NCI-H446 treated with DMSO at 0.1 percent for 48 hours (cell line): ENCODE measurements around the gene ADAMTS4.
"Not testable (repeated sequence)": the region's sequence is repeated elsewhere in the genome, so short reads cannot be mapped to it uniquely, and the experiment has no call there.

Experiments used
- DNase-seq: peaks from one replicate; lab custom pipeline; 2025; lab: John Stamatoyannopoulos, UW

Gene ADAMTS4

GRCh38 chr1:161198897-161199431 lies at the start of gene ADAMTS4:
Gene ADAMTS4 (minus strand): TSS chr1:161199054. CDS start chr1:161198627, 427 bp downstream.
- DNase-seq = peak; percentile 97

GRCh38 chr1:161244888-161245287 lies 46.0 kb upstream of the ADAMTS4 start:
- no peak for DNase-seq

GRCh38 chr1:161242313-161242712 lies 43.5 kb upstream of the ADAMTS4 start:
- no peak for DNase-seq

GRCh38 chr1:161241682-161242081 lies 42.8 kb upstream of the ADAMTS4 start:
- no peak for DNase-seq

- DNase-seq = no peak
Measured at GRCh38 chr1:161238039-161238473, 39.2 kb upstream of the ADAMTS4 start, which contains the start of gene NR1I3. Gene NR1I3 (minus strand): TSS chr1:161238203. CDS start chr1:161236565, 1,638 bp downstream.

GRCh38 chr1:161235957-161236775 lies 37.3 kb upstream of the ADAMTS4 start:
- DNase-seq = no peak

GRCh38 chr1:161233102-161233501 lies 34.2 kb upstream of the ADAMTS4 start:
- DNase-seq = no peak

- DNase-seq = no peak
Measured at GRCh38 chr1:161230762-161231161, 31.9 kb upstream of the ADAMTS4 start.

GRCh38 chr1:161229896-161230295 lies 31.0 kb upstream of the ADAMTS4 start:
- no peak for DNase-seq

GRCh38 chr1:161228032-161228431 lies 29.2 kb upstream of the ADAMTS4 start:
- no peak for DNase-seq

GRCh38 chr1:161227196-161227871 lies 28.5 kb upstream of the ADAMTS4 start:
- peak; percentile 58 for DNase-seq

- no peak for DNase-seq
Measured at GRCh38 chr1:161226759-161227158, 27.9 kb upstream of the ADAMTS4 start.

GRCh38 chr1:161226320-161226711 lies 27.5 kb upstream of the ADAMTS4 start:
- no peak for DNase-seq

GRCh38 chr1:161225534-161226319 lies 26.9 kb upstream of the ADAMTS4 start, which contains the start of gene TOMM40L:
Gene TOMM40L (plus strand): TSS chr1:161226060. CDS start chr1:161226490, 430 bp downstream.
- peak; percentile 99 for DNase-seq

- no peak for DNase-seq
Measured at GRCh38 chr1:161225178-161225533, 26.3 kb upstream of the ADAMTS4 start.

- DNase-seq = not testable (repeated sequence)
Measured at GRCh38 chr1:161224695-161225087, 25.8 kb upstream of the ADAMTS4 start.

GRCh38 chr1:161223805-161224694 lies 25.2 kb upstream of the ADAMTS4 start:
- no peak for DNase-seq

GRCh38 chr1:161222175-161223019 lies 23.5 kb upstream of the ADAMTS4 start:
- DNase-seq = no peak

- DNase-seq = no peak
Measured at GRCh38 chr1:161220002-161220401, 21.1 kb upstream of the ADAMTS4 start.
